Measurements from ENCODE around the gene ZSCAN22. TPM values are rescaled to one million over a fixed set of nuclear protein-coding genes. Genes with fewer than 3 reads are reported as not detected.

ZSCAN22 gene
- total RNA-seq, 1 donor from 2014 or later = 5.4 TPM

GRCh38 chr19:58355908-58356765 lies 29.3 kb downstream of the ZSCAN22 start:
- Mint-ChIP-seq H3K9me3 (no peaks in the 10 kb centered on the region), H3K4me1 (ENCODE audit: unreplicated experiment) (no peaks in the 10 kb centered on the region), H3K4me3 (no peak overlapping the region), H3K36me3 (no peaks in the 10 kb centered on the region), H3K27ac (no peak overlapping the region), H3K27me3 (no peaks in the 10 kb centered on the region)
- no peak for TF ChIP-seq CTCF (conservative IDR thresholded peaks at IDR 0.05)
- DNase-seq (ENCODE audit: extremely low spot score, unreplicated experiment) = no peak

GRCh38 chr19:58356766-58357480 lies 30.1 kb downstream of the ZSCAN22 start:
- no peak for DNase-seq (ENCODE audit: extremely low spot score, unreplicated experiment)
- Mint-ChIP-seq H3K36me3 (no peaks in the 10 kb centered on the region), H3K27me3 (no peaks in the 10 kb centered on the region)

GRCh38 chr19:58357481-58358145 lies 30.8 kb downstream of the ZSCAN22 start:
- TF ChIP-seq CTCF (conservative IDR thresholded peaks at IDR 0.05) = no peak
- Mint-ChIP-seq H3K4me3 (no peak overlapping the region), H3K9me3 (no peaks in the 10 kb centered on the region), H3K4me1 (ENCODE audit: unreplicated experiment) (peaks cover 7% of the 10 kb centered on the region), H3K27me3 (no peaks in the 10 kb centered on the region), H3K36me3 (no peaks in the 10 kb centered on the region), H3K27ac (no peak overlapping the region)
- DNase-seq (ENCODE audit: extremely low spot score, unreplicated experiment) = no peak

More at GRCh38 chr19:58356766-58357480, 30.1 kb downstream of the ZSCAN22 start:
- peaks cover 6% of the 10 kb centered on the region for H3K4me1 Mint-ChIP-seq (ENCODE audit: unreplicated experiment)
- H3K4me3 Mint-ChIP-seq = no peak overlapping the region
- no peak overlapping the region for H3K27ac Mint-ChIP-seq
- TF ChIP-seq CTCF (conservative IDR thresholded peaks at IDR 0.05) = no peak
- no peaks in the 10 kb centered on the region for H3K9me3 Mint-ChIP-seq

GRCh38 chr19:58361900-58362271 lies 35.1 kb downstream of the ZSCAN22 start:
- no peak for TF ChIP-seq CTCF (conservative IDR thresholded peaks at IDR 0.05)
- H3K27me3 Mint-ChIP-seq = no peaks in the 10 kb centered on the region
- peak overlapping the region; percentile 97 for H3K4me3 Mint-ChIP-seq
- peak overlapping the region; percentile 98 for H3K27ac Mint-ChIP-seq
- no peaks in the 10 kb centered on the region for H3K36me3 Mint-ChIP-seq
- peaks cover 7% of the 10 kb centered on the region for H3K4me1 Mint-ChIP-seq (ENCODE audit: unreplicated experiment)
- H3K9me3 Mint-ChIP-seq = no peaks in the 10 kb centered on the region
- no peak for DNase-seq (ENCODE audit: extremely low spot score, unreplicated experiment)

GRCh38 chr19:58362272-58362994 lies 35.6 kb downstream of the ZSCAN22 start, which contains the start of gene ZNF497:
Gene ZNF497, minus strand, starts transcription at chr19:58362751. Its CDS starts 5,116 bp downstream, at chr19:58357635.
- peak within 1 kb of the TSS; percentile 97 for H3K4me3 Mint-ChIP-seq
- DNase-seq (ENCODE audit: extremely low spot score, unreplicated experiment) = peak; percentile 97
- no peaks in the 10 kb centered on the region for H3K36me3 Mint-ChIP-seq
- H3K27me3 Mint-ChIP-seq = no peaks in the 10 kb centered on the region
- peak; percentile 15 for TF ChIP-seq CTCF (conservative IDR thresholded peaks at IDR 0.05)
- peaks cover 7% of the 10 kb centered on the region for H3K4me1 Mint-ChIP-seq (ENCODE audit: unreplicated experiment)
- H3K27ac Mint-ChIP-seq = peak within 1 kb of the TSS; percentile 98
- H3K9me3 Mint-ChIP-seq = no peaks in the 10 kb centered on the region

Data from type B pancreatic cell (in vitro differentiated cells).